Activated naive CD4-positive, alpha-beta T cell (primary cell): Measurements from ENCODE around the gene CHD2.

ENCODE experiments used
- DNase-seq, 4 experiments: peaks; one replicate each; lab custom pipeline; 2025; lab: John Stamatoyannopoulos, UW

Gene CHD2

DNA sequence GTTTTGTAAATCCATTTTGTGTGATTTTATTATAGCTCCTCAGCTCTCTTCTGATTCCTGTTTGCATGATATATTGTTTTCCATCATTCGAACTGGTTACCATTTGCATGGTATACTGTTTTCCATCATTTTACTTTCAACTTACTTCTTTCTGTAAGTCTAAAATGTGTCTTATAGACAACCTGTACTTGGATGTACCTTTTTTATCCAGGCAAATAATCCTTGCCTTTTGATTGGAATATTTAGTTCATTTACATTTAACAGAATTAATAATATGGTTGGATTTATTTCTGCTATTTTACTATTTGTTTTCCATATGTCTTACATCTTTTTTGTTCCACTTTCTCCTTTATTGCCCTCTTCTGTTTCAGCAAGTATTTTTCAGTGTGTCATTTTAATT is 62.8 kb downstream of the CHD2 start:
- no peak for DNase-seq

DNA sequence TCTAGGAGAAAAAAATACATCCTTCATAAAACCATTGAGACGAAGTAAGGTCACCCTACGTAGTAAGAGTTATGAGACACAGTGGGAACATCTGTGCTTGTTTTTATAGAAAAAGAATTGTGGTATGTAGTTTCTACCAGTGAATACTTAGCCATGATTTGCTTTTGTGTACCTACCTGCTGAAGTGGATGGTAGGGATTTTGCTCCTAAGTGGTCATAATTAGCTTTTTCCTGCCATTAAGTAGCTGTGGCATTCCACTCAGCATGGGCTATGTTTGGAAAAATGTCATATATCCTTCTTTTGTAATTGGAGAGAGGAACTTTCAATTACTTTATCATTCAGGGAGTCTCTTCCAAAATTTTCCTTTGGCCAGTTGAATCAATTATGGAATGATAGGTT is 63.7 kb downstream of the CHD2 start:
- DNase-seq = no peak

DNA sequence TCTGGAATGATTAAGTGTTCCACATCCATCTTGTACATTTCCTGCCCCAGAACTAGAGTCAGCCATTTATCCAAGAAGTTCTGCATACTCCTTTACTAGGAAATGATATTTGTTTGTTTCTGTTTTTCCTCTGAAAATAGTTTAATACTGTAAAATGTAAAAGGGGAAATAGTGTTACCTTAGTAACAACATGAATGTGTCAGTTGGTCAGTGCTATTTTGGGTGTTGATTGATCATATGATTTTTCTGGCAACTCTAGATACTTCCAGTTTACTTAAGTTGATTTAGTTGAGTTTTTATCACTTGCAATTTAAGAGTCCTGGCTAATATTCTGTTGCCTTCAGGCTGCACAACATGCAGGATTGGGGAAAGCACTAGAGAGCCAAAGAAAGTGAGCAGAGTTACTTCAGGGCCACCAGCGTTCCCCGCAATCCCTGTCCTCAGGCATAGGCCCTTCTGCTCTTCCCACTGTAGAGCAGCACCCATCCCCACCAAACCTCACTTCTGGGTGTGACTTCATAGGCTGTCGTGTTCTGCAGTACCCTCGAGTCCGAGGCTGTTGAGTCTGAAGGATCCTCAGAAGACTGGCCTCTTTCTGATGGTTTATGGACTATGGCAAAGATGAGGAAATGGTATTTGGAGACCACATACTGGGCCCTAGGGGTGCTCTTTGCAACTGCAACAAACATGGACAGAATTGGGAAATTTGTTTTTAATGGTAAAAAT is 69.0 kb downstream of the CHD2 start:
- DNase-seq = no peak

DNA sequence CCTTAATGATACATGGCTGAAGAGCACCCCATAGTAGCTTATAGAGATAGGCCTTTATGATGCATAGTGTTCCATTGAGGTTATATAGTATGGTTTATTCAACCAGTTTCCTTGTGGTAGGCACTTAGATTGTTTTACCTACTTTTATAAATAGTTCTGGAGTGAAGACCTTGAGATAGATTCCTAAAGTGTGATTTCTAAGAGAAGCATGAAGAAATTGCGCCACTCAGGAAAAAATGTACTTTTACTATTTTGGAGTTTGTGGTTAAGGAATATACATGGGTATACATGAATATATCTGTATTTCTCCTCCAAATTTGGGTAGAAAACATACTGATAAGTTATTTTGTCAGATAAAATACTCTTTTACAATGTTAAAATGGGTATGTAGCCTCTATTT is 70.5 kb downstream of the CHD2 start:
- DNase-seq = no peak

DNA sequence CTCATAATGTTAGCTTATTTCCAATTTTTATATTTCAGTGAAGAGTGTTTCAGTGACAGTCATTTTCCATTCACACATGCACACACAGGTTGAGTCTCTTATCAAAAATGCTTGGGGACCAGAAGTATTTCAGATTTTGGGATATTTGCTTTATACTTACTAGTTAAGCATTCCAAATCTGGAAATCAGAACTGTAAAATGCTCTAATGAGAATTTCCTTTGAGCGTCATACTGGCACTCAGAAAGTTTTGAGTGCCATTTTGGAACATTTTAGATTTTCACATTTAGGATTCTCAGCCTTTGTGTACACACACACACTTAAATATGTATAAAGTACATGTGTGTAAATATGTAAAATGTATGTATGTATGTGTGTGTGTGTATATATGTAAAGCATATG is 71.0 kb downstream of the CHD2 start:
- no peak for DNase-seq

DNA sequence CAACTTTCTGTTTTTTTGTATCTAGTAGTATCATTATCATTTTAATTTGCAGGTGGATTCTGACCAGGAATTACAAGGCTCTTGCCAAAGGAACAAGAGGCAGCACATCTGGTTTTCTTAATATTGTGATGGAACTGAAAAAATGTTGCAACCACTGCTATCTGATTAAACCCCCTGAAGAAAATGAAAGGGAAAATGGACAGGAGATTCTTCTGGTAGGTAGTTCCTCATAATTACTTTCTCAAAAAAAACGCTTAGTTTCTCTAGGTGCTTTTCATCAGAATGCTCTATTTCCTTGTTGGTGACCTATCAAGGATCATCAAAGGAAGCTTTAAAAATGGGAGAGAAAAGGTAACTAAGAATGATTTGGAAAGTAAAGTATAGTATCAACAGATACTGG is 71.6 kb downstream of the CHD2 start:
- no peak for DNase-seq

DNA sequence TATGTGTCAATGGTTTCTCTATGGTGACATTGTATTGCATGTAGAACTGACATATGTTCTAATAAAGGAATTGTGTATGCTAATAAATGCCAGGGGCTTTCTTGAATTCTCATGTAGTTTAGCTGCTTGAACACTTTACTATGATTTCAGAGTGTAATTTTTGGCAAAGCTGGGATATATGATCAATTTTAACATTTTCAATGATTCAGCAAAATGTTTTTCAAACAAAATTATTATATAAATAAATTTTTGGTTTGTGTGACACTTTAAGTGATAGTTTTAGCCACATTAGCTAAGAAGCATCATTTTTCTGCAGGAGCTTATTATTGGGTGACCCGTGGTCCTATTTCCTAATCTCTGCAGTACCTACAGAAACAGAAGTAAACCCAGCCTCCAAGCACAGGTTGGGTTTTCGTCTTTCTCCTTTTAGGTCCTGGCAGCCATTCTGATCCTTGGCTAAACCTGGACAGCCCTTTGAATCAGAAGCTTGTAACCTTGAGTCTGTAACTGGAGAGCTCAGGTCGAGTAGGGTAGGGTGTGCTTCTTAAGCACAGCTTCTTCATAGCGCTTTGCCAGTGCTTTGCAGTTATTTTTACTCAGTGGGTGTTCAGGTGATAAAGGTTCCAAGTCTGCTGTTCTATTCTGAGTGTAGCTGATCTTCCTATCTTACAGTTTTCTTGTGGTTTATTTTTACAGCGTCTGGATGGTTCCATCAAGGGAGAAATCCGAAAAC is 74.2 kb downstream of the CHD2 start:
- no peak for DNase-seq

DNA sequence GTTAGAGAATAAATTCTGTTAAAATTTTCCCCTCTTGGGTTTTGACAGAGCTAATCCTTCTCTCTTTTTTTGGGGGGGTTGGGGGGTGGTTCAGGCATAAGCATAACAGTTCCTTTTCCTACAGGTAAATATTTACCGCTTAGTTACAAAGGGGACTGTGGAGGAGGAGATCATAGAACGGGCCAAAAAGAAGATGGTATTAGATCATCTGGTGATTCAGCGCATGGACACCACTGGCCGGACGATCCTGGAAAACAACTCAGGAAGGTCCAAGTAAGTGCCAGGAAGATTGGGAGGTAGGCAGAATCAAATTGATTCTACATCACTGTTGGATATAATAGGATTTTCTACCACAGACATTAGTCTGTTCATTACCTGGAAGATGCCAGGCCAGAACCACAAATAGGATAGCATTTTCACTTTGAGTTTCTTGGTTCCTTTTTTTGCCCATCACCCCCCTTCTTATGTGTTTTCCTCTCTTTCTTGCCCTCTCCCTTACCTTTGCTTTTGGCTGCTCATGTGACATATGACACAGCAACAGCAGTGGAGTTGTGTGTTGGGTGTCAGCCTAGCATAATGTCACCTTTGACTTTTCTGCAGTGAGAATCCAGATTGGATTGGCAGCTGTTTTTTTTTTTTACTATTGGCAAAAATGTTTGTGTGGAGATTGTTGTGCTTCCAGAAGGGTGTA is 79.0 kb downstream of the CHD2 start:
- DNase-seq = no peak

DNA sequence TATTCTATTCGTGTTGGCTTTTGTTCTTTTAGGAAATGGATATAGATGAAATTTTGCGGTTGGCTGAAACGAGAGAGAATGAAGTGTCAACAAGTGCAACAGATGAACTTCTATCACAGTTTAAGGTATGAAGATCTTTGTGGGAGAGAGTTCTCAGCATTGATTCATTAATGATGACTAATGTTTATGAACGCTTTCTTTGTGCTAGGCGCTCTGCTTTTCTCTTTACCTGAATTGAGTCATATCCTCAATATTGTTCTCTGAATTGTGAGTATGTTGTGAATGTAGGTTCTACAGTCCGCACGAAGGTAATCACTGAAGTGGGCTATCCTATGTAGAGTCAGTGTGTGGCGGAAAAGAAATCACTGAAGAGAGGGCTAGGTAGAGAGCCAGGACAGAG is 81.2 kb downstream of the CHD2 start:
- DNase-seq = no peak

DNA sequence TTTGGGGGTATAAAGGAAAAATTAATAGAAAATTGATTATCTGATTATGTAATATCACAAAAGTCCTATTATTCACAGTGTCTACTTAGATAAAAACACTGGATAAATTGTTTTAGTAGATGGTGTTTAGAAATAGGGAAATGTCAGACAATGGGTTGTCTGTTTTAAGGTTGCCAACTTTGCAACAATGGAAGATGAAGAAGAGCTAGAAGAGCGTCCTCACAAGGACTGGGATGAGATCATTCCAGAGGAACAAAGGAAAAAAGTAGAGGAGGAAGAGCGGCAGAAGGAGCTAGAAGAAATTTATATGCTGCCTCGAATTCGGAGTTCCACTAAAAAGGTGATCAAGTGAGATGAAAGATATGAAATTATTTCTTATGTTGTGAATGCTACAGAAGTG is 84.0 kb downstream of the CHD2 start:
- DNase-seq = no peak

DNA sequence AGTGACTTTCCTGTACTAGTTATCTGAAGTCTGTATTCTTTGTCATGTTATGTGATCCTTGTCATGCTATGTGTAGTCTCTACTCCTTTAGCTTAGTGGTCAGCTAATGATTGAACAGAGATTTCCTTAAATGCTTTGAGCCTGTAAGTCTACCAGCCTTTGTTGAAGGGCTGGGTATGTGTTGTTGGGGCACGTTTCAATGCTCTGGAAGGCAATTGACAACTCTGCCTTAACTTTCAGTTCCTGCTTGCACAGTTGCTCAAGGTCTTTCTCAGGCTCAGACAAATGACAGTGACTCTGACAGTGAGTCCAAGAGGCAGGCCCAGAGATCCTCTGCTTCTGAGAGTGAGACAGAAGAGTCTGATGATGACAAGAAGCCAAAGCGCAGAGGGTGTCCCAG is 89.3 kb downstream of the CHD2 start:
- no peak for DNase-seq

DNA sequence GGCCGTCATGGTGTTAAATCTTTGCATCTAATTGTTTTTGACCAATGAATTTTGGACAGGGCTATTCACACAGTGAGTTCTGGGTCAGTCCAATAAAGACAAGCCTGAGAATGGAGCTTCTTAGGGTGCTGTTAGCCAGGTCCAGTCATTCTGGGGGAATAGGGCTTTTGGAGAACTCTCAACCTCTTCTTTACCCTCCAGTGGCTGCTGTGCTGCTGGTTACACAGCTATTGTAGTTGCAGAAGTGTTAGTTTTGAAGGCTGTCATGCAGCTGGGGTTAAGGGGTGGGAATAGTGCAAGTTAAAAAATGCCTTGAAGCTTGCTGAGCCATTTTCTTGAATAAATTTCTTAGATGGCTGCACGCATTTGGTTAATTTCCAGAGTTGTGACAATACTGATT is 89.9 kb downstream of the CHD2 start:
- no peak for DNase-seq

DNA sequence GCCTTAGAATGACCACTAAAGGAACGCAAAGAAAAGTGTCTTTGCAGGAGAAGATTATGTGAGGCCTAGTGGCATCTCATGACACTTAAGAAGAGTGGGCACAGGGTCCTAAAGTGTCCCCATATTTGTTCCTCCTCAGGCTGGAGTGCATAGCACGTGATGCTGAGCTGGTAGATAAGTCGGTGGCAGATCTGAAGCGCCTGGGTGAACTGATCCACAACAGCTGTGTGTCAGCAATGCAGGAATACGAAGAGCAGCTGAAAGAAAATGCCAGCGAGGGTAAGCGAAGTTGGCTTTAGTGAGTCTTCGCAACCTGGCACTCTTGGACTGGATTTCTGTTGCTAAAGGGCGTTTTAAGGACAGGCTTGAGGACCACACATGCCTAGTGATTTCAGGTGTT is 92.6 kb downstream of the CHD2 start:
- DNase-seq = no peak

DNA sequence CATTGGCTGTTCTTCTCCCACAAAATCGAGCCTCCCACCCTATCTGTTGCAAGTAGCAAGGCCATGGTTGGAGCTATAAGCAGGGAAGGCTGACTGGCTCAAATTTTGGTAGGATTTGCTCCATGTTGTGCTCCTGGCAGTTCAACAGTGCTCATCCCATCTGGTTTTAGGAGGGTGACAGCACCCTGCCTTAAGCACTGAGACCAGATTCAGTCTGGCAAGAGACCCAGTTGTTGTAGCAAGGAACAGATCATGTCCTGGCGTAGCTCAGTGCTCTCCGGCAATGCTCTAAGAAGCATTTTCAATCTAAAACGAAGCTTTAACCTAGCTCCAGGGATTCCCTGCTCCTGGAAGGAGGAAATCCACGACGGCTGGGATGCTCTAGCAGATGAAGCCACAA is 97.7 kb downstream of the CHD2 start:
- no peak for DNase-seq

DNA sequence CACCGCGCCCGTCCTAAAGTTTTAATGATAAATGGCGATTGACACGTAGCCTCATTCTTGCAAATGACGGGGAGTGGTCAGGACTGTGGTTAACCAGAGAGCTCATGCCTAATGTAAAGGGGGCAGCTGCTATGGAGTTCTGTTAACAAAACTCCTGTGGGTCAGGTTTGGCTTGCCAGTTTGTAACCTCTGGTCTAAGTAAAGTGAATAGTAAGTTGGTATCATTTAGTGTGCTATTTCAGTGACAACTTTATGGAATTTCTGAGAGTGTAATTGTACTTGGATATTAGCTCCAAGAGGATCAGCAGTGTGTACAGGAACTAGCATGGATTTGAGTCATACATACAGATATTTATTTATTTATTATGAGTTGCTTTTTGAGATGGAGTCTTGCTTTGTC is 101.0 kb downstream of the CHD2 start:
- no peak for DNase-seq

DNA sequence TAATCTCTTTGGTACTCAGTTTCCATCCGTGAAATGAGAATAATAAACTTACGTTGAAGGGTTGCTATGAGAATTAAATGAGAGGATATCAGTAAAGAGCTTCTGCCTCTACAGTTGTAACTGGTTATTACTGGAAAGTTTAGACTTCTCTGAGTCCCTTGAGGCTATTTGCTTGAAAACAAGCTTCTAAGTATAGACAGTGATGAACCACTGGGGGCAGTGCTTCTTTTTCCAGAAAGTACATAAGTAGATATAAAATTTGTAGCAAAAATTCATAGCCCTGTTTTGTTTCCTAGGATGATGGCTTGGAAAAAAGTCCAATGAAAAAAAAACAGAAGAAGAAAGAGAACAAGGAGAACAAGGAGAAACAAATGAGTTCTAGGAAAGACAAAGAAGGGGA is 101.8 kb downstream of the CHD2 start:
- no peak for DNase-seq

DNA sequence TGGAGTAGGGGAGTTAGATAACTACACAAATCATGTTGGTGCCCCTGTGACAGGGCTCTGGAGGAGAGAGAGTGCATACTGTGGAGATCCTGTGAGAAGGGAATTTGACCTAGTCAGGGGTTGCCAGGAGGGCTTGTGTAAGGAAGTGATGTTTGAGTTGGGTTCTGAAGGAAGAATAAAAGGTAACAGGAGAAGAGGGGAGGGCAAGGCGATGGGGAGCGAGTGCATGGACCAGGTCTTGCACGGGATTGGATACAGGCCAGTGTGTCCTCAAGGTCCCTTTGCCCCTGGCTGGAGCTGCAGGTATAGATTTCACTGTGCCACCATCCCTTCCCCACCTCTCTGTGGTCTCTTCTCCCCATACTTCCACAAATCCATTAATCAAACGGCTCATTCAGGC is 105.0 kb downstream of the CHD2 start:
- no peak for DNase-seq

DNA sequence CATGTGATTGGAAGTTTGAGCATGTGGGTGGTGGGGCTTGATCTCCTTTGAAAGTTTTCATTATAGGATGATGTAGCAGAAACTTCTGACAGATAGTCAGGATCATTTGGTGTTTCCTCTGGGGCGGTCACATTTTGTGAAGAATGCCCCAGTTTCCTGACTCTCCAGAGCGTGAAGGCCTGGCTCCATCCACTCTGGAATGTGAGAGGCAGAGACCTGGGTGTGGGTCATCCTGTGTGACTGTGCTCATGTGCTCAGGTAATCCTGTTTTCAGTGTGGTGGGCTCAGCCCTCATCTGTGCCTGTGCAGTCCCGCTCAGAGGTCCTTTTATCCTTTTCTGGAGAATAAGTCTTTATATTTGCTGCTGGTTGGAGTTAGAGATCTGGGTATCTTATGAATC is 107.9 kb downstream of the CHD2 start:
- no peak for DNase-seq

DNA sequence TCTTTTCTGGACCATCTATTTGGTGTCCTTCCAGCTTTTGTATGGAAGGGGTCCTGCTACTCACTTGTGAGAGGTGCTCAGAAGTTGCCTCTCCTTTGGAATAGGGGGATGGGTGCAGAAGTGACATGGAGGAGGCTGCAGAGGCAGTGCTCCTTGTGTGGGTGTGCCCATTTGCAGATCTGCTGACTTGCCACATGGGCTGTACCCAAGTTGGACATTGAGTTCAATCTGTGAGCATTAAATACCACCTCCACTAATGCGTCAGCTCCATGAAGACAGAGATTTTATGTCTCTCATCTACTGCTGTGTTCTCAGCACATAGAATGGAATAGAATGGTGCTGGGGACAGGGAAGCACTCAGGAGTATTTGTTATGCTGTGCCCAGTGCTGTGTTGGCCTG is 112.7 kb downstream of the CHD2 start:
- DNase-seq = no peak

DNA sequence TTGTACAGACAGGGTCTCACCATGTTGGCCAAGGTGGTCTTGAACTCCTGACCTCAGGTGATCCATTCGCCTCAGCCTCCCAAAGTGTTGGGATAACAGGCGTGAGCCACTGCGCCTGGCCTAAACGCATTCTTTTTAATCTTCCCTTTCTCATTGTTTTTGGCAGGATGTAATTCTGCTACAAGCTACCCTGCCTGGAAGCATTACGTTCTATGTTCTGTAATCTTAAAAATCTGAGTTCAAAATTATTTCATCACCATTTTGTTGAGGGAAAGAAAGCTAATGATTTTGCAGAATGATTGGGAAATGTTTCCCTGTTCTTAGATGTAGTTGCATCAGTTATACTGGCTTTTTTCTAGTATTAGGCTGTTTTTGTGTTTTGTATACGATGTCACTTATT is 117.4 kb downstream of the CHD2 start:
- no peak for DNase-seq

DNA sequence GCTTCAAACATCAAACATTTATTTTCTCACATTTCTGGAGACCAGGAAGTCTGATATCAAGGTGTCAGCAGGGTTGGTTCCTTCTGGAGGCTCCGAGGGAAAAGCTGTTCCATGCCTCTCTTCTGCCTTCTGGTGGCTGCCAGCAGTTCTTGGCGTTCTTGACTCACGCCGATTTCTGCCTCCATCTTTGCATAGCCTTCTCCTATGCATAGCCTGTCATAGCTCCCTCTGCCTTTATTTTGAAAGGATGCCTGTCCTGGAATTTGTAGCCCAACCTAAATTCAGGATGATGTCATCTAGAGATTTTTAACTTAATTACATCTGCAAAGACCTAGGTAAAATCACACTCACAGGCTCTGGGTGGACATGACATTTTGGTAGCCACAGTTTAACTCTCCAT is 118.5 kb downstream of the CHD2 start:
- DNase-seq = no peak

DNA sequence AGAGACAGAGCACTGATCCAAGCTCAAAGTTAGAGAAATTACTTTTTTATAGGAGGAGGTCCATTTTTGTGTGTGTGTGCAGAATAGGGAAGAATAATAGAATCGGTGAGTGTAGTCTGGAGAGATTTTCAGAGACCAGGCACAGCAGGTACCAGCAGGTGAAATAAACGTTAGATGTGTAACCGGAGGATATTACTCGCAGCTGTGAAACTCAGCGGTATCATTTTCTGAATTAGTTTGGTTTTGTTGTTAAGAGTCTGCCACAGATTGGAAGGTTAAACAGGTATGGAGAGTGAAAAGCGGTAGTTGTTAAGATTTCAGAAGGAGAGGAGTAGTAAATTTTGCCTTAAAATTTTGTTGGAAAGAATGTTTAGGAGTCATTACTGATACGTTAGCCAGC is 119.0 kb downstream of the CHD2 start:
- no peak for DNase-seq

DNA sequence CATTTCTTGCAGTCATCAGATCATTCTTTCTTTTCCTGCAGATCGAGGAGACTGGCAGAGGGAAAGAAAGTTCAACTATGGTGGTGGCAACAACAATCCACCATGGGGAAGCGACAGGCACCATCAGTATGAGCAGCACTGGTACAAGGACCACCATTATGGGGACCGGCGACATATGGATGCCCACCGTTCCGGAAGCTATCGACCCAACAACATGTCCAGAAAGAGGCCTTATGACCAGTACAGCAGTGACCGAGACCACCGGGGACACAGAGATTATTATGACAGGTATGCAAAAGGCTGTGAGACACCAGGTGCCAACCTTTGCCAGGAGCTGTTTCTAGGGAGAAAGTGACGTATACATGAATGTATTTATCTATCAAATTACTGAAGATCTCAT is 119.8 kb downstream of the CHD2 start:
- no peak for DNase-seq
